Ishikawa (cell line): ENCODE results near the gene SPRY4.

Experiments
- CEBPB ChIP-seq: IDR thresholded peaks from 2 replicates; pipeline ENCODE4 v1.6.1; 2012
- CREB1 ChIP-seq: IDR thresholded peaks from 2 replicates; pipeline ENCODE4 v1.6.1; 2012; ENCODE audit warnings: low read depth
- EGR1 ChIP-seq: IDR thresholded peaks from 2 replicates; pipeline ENCODE4 v1.6.1; 2012
- EP300 ChIP-seq: IDR thresholded peaks from 2 replicates; pipeline ENCODE4 v1.6.1; 2012; ENCODE audit warnings: borderline replicate concordance
- FOXM1 ChIP-seq: IDR thresholded peaks from 2 replicates; pipeline ENCODE4 v1.6.1; 2012; ENCODE audit warnings: low read depth, borderline replicate concordance
- MAX ChIP-seq: IDR thresholded peaks from 2 replicates; pipeline ENCODE4 v1.6.1; 2012
- NFIC ChIP-seq: IDR thresholded peaks from 2 replicates; pipeline ENCODE4 v1.6.1; 2012
- RAD21 ChIP-seq: IDR thresholded peaks from 2 replicates; pipeline ENCODE4 v1.6.1; 2012; ENCODE audit warnings: low read depth
- REST ChIP-seq: IDR thresholded peaks from 2 replicates; pipeline ENCODE4 v1.6.1; 2012; ENCODE audit warnings: low read depth, mild to moderate bottlenecking
- TAF1 ChIP-seq: IDR thresholded peaks from 2 replicates; pipeline ENCODE4 v1.6.1; 2012; ENCODE audit warnings: low read depth, mild to moderate bottlenecking
- TCF12 ChIP-seq: IDR thresholded peaks from 2 replicates; pipeline ENCODE4 v1.6.1; 2012; ENCODE audit warnings: low read depth
- TEAD4 ChIP-seq: IDR thresholded peaks from 2 replicates; pipeline ENCODE4 v1.6.1; 2012
- USF1 ChIP-seq: IDR thresholded peaks from 2 replicates; pipeline ENCODE4 v1.6.1; 2012
- YY1 ChIP-seq: IDR thresholded peaks from 2 replicates; pipeline ENCODE4 v1.6.1; 2012; ENCODE audit warnings: low read depth
- ZBTB7A ChIP-seq: IDR thresholded peaks from 2 replicates; pipeline ENCODE4 v1.6.1; 2012; ENCODE audit warnings: low read depth

Gene SPRY4

GRCh38 chr5:142346706-142347105, 21.9 kb upstream of the SPRY4 start:
- TF ChIP-seq TAF1 (no peak), YY1 (no peak), CREB1 (no peak), TEAD4 (no peak), NFIC (no peak), ZBTB7A (no peak), EP300 (no peak), CEBPB (no peak), USF1 (no peak), MAX (no peak), EGR1 (no peak), FOXM1 (no peak), RAD21 (no peak), TCF12 (no peak), REST (no peak)

- TF ChIP-seq EGR1 (no peak), REST (no peak), USF1 (no peak), FOXM1 (no peak), NFIC (no peak), TAF1 (no peak), MAX (no peak)
Measured at GRCh38 chr5:142343531-142343930, 18.7 kb upstream of the SPRY4 start.

GRCh38 chr5:142342128-142342981, 17.5 kb upstream of the SPRY4 start:
- no peak for TF ChIP-seq REST
- TF ChIP-seq CEBPB = no peak
- no peak for TF ChIP-seq TEAD4

GRCh38 chr5:142339781-142340180, 15.0 kb upstream of the SPRY4 start:
- TF ChIP-seq EGR1 (no peak), NFIC (no peak), ZBTB7A (no peak), CREB1 (no peak), USF1 (no peak), CEBPB (no peak)

- no peak for TF ChIP-seq RAD21
Measured at GRCh38 chr5:142334538-142334937, 9.7 kb upstream of the SPRY4 start.
